ENCODE results near the gene ZNF668. TPM values are rescaled to one million over a fixed set of nuclear protein-coding genes. Genes with fewer than 3 reads are reported as not detected.

The ZNF668 gene
- total and polyA plus RNA-seq, 2 of the 4 experiments (the other 2 are of a cell fraction), result 4.5 to 11.6 TPM

DNA sequence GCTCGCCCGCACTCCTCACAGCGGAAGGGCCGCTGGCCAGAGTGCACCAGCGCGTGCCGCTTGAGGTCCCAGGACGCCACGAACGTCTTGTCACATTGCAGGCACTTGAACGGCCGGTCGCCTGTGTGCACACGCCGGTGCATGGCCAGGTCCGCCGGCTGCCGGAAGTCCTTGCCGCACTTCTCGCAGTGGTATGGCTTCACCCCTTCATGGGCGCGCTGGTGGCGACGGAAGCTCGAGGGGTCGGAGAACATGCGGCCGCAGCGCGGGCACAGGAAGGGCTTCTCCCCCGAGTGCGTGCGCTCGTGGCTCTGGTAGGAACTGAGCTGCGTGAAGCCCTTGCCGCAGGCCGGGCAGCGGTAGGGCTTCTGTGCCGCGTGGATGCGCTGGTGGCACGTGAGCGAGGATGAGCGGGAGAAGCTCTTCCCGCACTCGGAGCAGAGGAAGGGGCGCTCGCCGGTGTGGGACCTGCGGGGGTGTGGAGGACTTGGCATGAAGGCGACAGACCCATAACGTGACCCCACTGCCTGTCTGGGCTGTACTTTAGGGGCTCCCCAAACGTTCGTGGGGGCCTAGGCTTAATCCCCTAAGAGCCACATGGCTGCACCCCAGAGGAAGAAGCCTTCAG lies 12.1 kb downstream of the ZNF668 start:
- Histone ChIP-seq H3K4me3 (ENCODE audit: insufficient read depth, low read depth, low read length) (no peak overlapping the region), H3K18ac (ENCODE audit: low read depth, low read length) (no peak overlapping the region), H3K79me1 (ENCODE audit: low read depth in 1 of 2, low read length in 2 of 2) (peaks cover 28 to 51% of the 10 kb centered on the region in 2 experiments; a peak in 3 of 4 replicates), H3K9ac (ENCODE audit: low read depth, low read length) (no peak overlapping the region), H3K4me1 (ENCODE audit: control insufficient read depth, insufficient read depth, low read length) (peaks cover 12% of the 10 kb centered on the region), H4K8ac (ENCODE audit: low read depth in 2 of 2, low read length in 2 of 2) (no peak overlapping the region), H4K91ac (ENCODE audit: insufficient read depth, low read depth, low read length) (no peak overlapping the region), H3K27me3 (ENCODE audit: control insufficient read depth, insufficient read depth, low read length) (no peaks in the 10 kb centered on the region), H2AK5ac (ENCODE audit: low read depth, low read length) (no peak overlapping the region), H3K23ac (ENCODE audit: low read depth, low read length) (no peak overlapping the region), H3K4ac (ENCODE audit: low read depth, low read length) (no peak overlapping the region), H2BK120ac (ENCODE audit: low read depth, low read length) (no peak overlapping the region), H3K9me3 (ENCODE audit: control insufficient read depth, insufficient read depth, low read length) (no peaks in the 10 kb centered on the region), H3K9me1 (ENCODE audit: insufficient read depth, low read length) (peaks cover 21% of the 10 kb centered on the region), H2BK15ac (ENCODE audit: low read depth, low read length) (no peak overlapping the region), H3K36me3 (ENCODE audit: control insufficient read depth, insufficient read depth, low read length) (peaks cover 26% of the 10 kb centered on the region), H3K4me2 (ENCODE audit: low read depth, low read length) (no peak overlapping the region), H3K27ac (ENCODE audit: insufficient read depth, low read length) (no peak overlapping the region), H4K5ac (ENCODE audit: low read depth, low read length) (no peak overlapping the region), H2BK20ac (ENCODE audit: low read depth, low read length) (no peak overlapping the region), H2AFZ (replicated peaks; ENCODE audit: low read length, poor library complexity) (no peak overlapping the region), H3K14ac (replicated peaks; ENCODE audit: low read depth, low read length) (no peak overlapping the region), H4K20me1 (ENCODE audit: insufficient read depth, low read length) (no peaks in the 10 kb centered on the region; the same call in 1 of the 2 replicates), H3K56ac (ENCODE audit: extremely low read depth, insufficient read depth, low read length) (no peak overlapping the region), H2AK9ac (replicated peaks; ENCODE audit: low read depth, low read length, poor library complexity) (no peak overlapping the region), H2BK5ac (ENCODE audit: low read depth, low read length, poor library complexity, severe bottlenecking) (no peak overlapping the region)
- CTCF ChIA-PET, result no interaction called here
- BruUV-seq (replicated peaks), result no TSS peak
- TF ChIP-seq SMC3 (IDR thresholded peaks at IDR 0.05; ENCODE audit: low read depth, low read length), result no peak
- TF ChIP-seq USF2 (IDR thresholded peaks at IDR 0.05; ENCODE audit: low read depth, low read length), result no peak
- TF ChIP-seq FOS (IDR thresholded peaks at IDR 0.05; ENCODE audit: low read depth, low read length), result no peak
- no peak for TF ChIP-seq RFX5 (IDR thresholded peaks at IDR 0.05; ENCODE audit: low read depth, low read length)
- no peak for TF ChIP-seq RCOR1 (IDR thresholded peaks at IDR 0.05; ENCODE audit: insufficient replicate concordance, low read length)
- no peak for TF ChIP-seq CTCF (conservative IDR thresholded peaks at IDR 0.05; ENCODE audit: low read depth, low read length)
- no peak for TF ChIP-seq RAD21 (IDR thresholded peaks at IDR 0.05; ENCODE audit: low read length)
- no peak for TF ChIP-seq MXI1 (IDR thresholded peaks at IDR 0.05; ENCODE audit: borderline replicate concordance, low read depth, low read length)
- TF ChIP-seq MAFK (IDR thresholded peaks at IDR 0.05; ENCODE audit: low read depth, low read length), result no peak
- TF ChIP-seq ELK1 (IDR thresholded peaks at IDR 0.05; ENCODE audit: borderline replicate concordance, low read depth, low read length), result no peak
- TF ChIP-seq CEBPB (IDR thresholded peaks at IDR 0.05; ENCODE audit: low read depth, low read length), result no peak
- 97% methylated on average over 35 of the region's 54 CpGs; no CpG with 5 or more reads in 1 of the 2 experiments for WGBS, 2 experiments (ENCODE audit: extremely low coverage in 2 of 2, insufficient read length in 1 of 2)
- in situ Hi-C loops (cut with MboI; ENCODE audit: low sequenced_read_pairs) (no loop called here), intact Hi-C loops (cut with micrococcal nuclease) (no loop called here), dilution Hi-C loops (cut with HindIII; ENCODE audit: low sequenced_read_pairs, unreplicated experiment) (no loop called here)
- POLR2A ChIA-PET (ENCODE audit: unreplicated experiment), result no interaction called here
- ATAC-seq (ENCODE audit: low read depth) (no peak), DNase-seq (no peak)

Measured in IMR-90 (cell line).